Gastrocnemius medialis (tissue), 4 donors: Measurements from ENCODE around the gene GYPA.

Experiments used
- CTCF ChIP-seq, 5 experiments: fragments of 450-650 bp in 3 of 5; fragments of 200-600 bp in 2 of 5; sonication (generic) in 2 of 5; IDR thresholded peaks in 4 of 5; conservative IDR thresholded peaks in 1 of 5; 1 replicate in 4 of 5; 2 replicates in 1 of 5; pipeline ENCODE4 v1.5.1; 2016 to 2019; ENCODE audit warnings: antibody characterized with exemption in 5 of 5, mild to moderate bottlenecking in 3 of 5, moderate library complexity in 3 of 5
- POLR2A ChIP-seq, 2 donors: fragments of 450-650 bp; IDR thresholded peaks; one replicate each; pipeline ENCODE4 v1.6.1; 2017; ENCODE audit warnings: antibody characterized with exemption in 2 of 2, mild to moderate bottlenecking in 2 of 2, moderate library complexity in 2 of 2

GRCh38 chr4:144113546-144113945 is 27.0 kb downstream of the GYPA start:
- TF ChIP-seq CTCF (IDR thresholded peaks at IDR 0.05 in 4 of 5, conservative IDR thresholded peaks at IDR 0.05 in 1 of 5) (no peak), POLR2A (IDR thresholded peaks at IDR 0.05) (no peak)
